GM10248 (cell line): Measurements from ENCODE around the gene BCL6B.
A peak's percentile ranks its signal among the peaks of the same experiment; 100 is the strongest.

Source experiments
- CTCF ChIA-PET: fragments of 300-600 bp; sonication (Branson Sonifier 250); formaldehyde crosslinking; extraction: SDS; loops from one replicate; lab custom pipeline; 2021; ENCODE audit warnings: antibody characterized with exemption; lab: Yijun Ruan, JAX
- POLR2A ChIA-PET: fragments of 350-650 bp; sonication (Branson Sonifier 250); formaldehyde crosslinking; extraction: SDS; loops from one replicate; lab custom pipeline; 2020; ENCODE audit warnings: antibody characterized with exemption; lab: Yijun Ruan, JAX
- DNase-seq: peaks from one replicate; pipeline ENCODE4 v3.0.0; 2012; ENCODE audit errors: extremely low spot score
- TF ChIP-seq, protein P1 (sequence below): IDR thresholded peaks from 2 replicates; pipeline ENCODE4 v1.5.1; 2012; ENCODE audit warnings: mild to moderate bottlenecking, low read depth; ENCODE audit errors: extremely low read depth, missing control alignments, control extremely low read depth

Gene BCL6B

DNA sequence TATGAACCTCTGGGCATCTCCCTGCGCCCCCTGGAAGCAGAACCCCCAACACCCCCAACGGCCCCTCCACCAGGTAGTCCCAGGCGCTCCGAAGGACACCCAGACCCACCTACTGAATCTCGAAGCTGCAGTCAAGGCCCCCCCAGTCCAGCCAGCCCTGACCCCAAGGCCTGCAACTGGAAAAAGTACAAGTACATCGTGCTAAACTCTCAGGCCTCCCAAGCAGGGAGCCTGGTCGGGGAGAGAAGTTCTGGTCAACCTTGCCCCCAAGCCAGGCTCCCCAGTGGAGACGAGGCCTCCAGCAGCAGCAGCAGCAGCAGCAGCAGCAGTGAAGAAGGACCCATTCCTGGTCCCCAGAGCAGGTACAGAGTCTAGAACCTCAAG lies 1.5 kb downstream of the BCL6B start:
- no peak for DNase-seq
- ChIA-PET CTCF (interaction anchor here (1.5 to 1.6 kb wide), 3 partner anchors 11 to 114 kb away, joined by 4 to 8 read pairs (median 5); partner anchors contain the start of gene SLC16A13), POLR2A (interaction anchor here (1.2 kb wide), 1 partner anchor 12 kb away, joined by 4 read pairs; the partner anchor contains the start of gene SLC16A13)
- TF ChIP-seq, protein P1, sequence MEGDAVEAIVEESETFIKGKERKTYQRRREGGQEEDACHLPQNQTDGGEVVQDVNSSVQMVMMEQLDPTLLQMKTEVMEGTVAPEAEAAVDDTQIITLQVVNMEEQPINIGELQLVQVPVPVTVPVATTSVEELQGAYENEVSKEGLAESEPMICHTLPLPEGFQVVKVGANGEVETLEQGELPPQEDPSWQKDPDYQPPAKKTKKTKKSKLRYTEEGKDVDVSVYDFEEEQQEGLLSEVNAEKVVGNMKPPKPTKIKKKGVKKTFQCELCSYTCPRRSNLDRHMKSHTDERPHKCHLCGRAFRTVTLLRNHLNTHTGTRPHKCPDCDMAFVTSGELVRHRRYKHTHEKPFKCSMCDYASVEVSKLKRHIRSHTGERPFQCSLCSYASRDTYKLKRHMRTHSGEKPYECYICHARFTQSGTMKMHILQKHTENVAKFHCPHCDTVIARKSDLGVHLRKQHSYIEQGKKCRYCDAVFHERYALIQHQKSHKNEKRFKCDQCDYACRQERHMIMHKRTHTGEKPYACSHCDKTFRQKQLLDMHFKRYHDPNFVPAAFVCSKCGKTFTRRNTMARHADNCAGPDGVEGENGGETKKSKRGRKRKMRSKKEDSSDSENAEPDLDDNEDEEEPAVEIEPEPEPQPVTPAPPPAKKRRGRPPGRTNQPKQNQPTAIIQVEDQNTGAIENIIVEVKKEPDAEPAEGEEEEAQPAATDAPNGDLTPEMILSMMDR: no peak

- no peak for DNase-seq
- TF ChIP-seq, protein P1: no peak
- CTCF ChIA-PET: interaction anchor here (1.0 to 1.7 kb wide), 8 partner anchors 10 to 359 kb away, joined by 3 to 8 read pairs (median 4); partner anchors contain the start of gene SLC16A13
- POLR2A ChIA-PET: no interaction called here
Measured at GRCh38 chr17:7025245-7025644, 2.4 kb downstream of the BCL6B start.

- ChIA-PET CTCF (interaction anchor here (0.7 to 1.7 kb wide), 3 partner anchors 12 to 20 kb away, joined by 3 to 6 read pairs (median 4); no protein-coding TSS in a partner anchor), POLR2A (no interaction called here)
- DNase-seq: no peak
- TF ChIP-seq, protein P1: no peak
Measured at GRCh38 chr17:7026471-7027115, 3.7 kb downstream of the BCL6B start.

GRCh38 chr17:7027335-7027734 lies 4.5 kb downstream of the BCL6B start:
- DNase-seq: no peak
- ChIA-PET CTCF (interaction anchor here (0.7 to 1.7 kb wide), 4 partner anchors 9 to 113 kb away, joined by 3 to 4 read pairs (median 4); no protein-coding TSS in a partner anchor), POLR2A (no interaction called here)
- TF ChIP-seq, protein P1: no peak

- ChIA-PET POLR2A (interaction anchor here (0.6 kb wide), 1 partner anchor 13 kb away, joined by 3 read pairs; no protein-coding TSS in a partner anchor), CTCF (interaction anchor here (1.8 to 2.9 kb wide), 2 partner anchors 17 to 108 kb away, joined by 4 to 9 read pairs; no protein-coding TSS in a partner anchor)
- no peak for DNase-seq
- TF ChIP-seq, protein P1: no peak
Measured at GRCh38 chr17:7029096-7029495, 6.2 kb downstream of the BCL6B start.

DNA sequence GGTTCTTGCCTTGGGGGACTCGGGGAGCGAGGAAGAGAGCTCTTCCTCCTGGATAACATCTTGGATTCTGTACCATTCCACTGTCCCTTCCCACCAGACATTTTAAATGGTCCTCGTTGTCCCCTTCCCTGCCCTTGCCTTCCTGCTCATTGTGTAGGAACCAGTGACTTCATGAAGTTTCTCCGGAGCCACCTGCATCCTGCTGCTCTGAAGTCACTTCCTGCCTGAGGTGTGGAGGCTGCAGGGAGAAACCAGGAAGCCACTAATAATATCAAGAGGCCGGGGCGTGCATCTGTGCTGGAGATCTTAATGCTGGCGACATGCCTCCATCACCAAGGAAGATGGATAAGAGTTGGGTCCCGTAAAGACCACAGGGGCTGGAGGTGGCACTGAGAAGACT lies 6.8 kb downstream of the BCL6B start:
- TF ChIP-seq, protein P1: no peak
- DNase-seq: peak; percentile 41
- ChIA-PET POLR2A (no interaction called here), CTCF (interaction anchor here (1.8 to 2.9 kb wide), 2 partner anchors 16 to 107 kb away, joined by 4 to 9 read pairs; no protein-coding TSS in a partner anchor)
